C4-2B (cell line): Measurements from ENCODE around the gene TBK1.

Source experiments
- ZFX ChIP-seq: fragments of 450-650 bp; IDR thresholded peaks from 2 replicates; pipeline ENCODE4 v1.6.1; 2017
- TF ChIP-seq, protein P1 (sequence below): fragments of 450-650 bp; conservative IDR thresholded peaks from 2 replicates; pipeline ENCODE4 v1.5.1; 2017; ENCODE audit warnings: mild to moderate bottlenecking

DNA sequence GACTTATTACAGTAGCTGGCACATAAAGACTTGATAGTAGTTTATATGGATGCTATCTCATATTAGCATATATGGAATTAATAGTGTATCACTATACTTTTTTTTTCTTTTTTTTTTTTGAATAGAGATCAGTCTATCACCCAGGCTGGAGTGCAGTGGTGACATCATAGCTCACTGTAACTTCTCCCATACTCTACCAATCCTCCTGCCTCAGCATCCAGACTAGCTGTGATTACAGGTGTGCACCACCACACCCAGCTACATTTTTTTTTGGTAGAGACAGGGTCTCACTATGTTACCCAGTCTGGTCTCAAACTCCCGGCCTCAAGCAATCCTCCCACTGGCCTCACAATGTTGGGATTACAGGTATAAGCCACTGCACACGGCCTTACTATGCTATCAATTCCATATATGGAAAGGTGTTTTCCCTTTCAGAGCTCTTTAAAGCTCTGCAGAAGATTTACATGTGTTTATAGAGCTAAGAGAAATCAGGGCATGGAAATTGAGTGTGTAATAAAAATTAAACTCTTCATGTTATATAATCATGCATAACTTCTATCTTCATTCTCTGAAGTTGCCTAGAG, 1.8 kb upstream of the TBK1 start:
- TF ChIP-seq, protein P1, sequence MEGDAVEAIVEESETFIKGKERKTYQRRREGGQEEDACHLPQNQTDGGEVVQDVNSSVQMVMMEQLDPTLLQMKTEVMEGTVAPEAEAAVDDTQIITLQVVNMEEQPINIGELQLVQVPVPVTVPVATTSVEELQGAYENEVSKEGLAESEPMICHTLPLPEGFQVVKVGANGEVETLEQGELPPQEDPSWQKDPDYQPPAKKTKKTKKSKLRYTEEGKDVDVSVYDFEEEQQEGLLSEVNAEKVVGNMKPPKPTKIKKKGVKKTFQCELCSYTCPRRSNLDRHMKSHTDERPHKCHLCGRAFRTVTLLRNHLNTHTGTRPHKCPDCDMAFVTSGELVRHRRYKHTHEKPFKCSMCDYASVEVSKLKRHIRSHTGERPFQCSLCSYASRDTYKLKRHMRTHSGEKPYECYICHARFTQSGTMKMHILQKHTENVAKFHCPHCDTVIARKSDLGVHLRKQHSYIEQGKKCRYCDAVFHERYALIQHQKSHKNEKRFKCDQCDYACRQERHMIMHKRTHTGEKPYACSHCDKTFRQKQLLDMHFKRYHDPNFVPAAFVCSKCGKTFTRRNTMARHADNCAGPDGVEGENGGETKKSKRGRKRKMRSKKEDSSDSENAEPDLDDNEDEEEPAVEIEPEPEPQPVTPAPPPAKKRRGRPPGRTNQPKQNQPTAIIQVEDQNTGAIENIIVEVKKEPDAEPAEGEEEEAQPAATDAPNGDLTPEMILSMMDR: no peak
- no peak for TF ChIP-seq ZFX
